HL-60 (cell line): ENCODE measurements around the gene HDC.

Source experiments
- GABPA ChIP-seq: IDR thresholded peaks from 2 replicates; pipeline ENCODE4 v1.6.1; 2012; ENCODE audit warnings: low read depth
- POLR2AphosphoS5 ChIP-seq: IDR thresholded peaks from 2 replicates; pipeline ENCODE4 v1.6.1; 2012; ENCODE audit warnings: low read depth
- REST ChIP-seq: IDR thresholded peaks from 2 replicates; pipeline ENCODE4 v1.6.1; 2012; ENCODE audit warnings: low read depth; ENCODE audit not compliant: insufficient replicate concordance
- TF ChIP-seq, protein P1 (sequence below): IDR thresholded peaks from one replicate; pipeline ENCODE4 v1.5.1; 2011; ENCODE audit warnings: low read length, control low read depth, inconsistent platforms; ENCODE audit not compliant: insufficient read depth

DNA sequence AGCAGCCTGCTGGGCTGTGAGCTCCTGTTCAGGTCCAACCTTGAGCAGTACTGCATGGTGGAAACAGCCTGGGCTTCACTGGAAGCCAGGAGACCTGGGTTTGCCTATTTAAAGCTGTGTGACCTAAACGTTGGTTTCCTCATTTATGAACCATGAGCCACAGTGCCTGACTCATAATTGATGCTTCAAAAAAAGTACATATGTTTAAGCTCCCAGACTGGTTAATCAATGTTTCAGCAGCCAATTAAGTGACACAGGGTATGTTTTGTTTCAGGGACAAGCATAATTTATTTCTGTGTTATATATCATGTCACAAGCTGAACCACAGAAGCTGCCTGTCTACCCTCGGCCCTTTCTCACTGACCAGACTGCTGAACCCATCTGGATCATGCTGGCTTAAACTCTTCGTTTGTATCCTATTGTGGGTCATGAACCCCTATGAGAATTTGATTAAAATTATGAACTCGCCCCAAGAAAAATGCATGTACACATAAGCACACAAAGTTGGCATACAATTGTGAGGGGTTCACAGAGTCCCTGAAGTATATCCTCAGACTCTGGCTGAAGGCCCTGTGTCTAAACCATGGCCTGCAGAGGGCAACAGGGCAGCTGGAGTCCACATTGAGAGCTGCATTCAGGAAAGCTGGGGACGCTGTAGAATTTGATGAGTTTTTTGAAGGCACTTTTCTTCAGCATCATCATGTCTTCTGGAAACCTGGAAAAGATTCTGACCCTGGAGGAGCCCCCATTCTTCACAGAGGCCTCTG is 23.7 kb downstream of the HDC start:
- TF ChIP-seq, protein P1, sequence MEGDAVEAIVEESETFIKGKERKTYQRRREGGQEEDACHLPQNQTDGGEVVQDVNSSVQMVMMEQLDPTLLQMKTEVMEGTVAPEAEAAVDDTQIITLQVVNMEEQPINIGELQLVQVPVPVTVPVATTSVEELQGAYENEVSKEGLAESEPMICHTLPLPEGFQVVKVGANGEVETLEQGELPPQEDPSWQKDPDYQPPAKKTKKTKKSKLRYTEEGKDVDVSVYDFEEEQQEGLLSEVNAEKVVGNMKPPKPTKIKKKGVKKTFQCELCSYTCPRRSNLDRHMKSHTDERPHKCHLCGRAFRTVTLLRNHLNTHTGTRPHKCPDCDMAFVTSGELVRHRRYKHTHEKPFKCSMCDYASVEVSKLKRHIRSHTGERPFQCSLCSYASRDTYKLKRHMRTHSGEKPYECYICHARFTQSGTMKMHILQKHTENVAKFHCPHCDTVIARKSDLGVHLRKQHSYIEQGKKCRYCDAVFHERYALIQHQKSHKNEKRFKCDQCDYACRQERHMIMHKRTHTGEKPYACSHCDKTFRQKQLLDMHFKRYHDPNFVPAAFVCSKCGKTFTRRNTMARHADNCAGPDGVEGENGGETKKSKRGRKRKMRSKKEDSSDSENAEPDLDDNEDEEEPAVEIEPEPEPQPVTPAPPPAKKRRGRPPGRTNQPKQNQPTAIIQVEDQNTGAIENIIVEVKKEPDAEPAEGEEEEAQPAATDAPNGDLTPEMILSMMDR = no peak
- TF ChIP-seq POLR2AphosphoS5 = no peak
- no peak for TF ChIP-seq GABPA
- TF ChIP-seq REST = no peak
